GM23338 (cell line): ENCODE measurements around the gene TOR1B. TPM values are rescaled to one million over a fixed set of nuclear protein-coding genes. Genes with fewer than 3 reads are reported as not detected.

Experiments
- ATAC-seq: fragments of 200-7000 bp; cut with Tn5 transposase; 3 replicates; pipeline ENCODE4 v1.9.1; 2020
- DNase-seq: peaks from one replicate; pipeline ENCODE4 v3.0.0-alpha.2; 2015; ENCODE audit warnings: low spot score
- H2AFZ ChIP-seq: fragments of 200-600 bp; sonication (generic); 2 replicates; pipeline ENCODE4 v1.8.0; 2016; ENCODE audit warnings: antibody characterized with exemption, mild to moderate bottlenecking, moderate library complexity
- H3F3A ChIP-seq: fragments of 200-600 bp; sonication (generic); replicated peaks from 2 replicates; pipeline ENCODE4 v1.8.0; 2017; ENCODE audit warnings: antibody characterized with exemption, mixed run types, low read depth
- H3K27ac ChIP-seq: fragments of 200-600 bp; sonication (generic); 2 replicates; pipeline ENCODE4 v1.6.1; 2016; ENCODE audit warnings: low read depth
- H3K27me3 ChIP-seq: fragments of 200-600 bp; sonication (generic); 2 replicates; pipeline ENCODE4 v1.8.0; 2016; ENCODE audit warnings: mild to moderate bottlenecking, mixed run types, moderate library complexity; ENCODE audit not compliant: insufficient read depth
- H3K36me3 ChIP-seq: fragments of 200-600 bp; sonication (generic); 2 replicates; pipeline ENCODE4 v1.8.0; 2016; ENCODE audit warnings: mild to moderate bottlenecking; ENCODE audit not compliant: insufficient read depth
- H3K4me1 ChIP-seq: fragments of 200-600 bp; sonication (generic); 2 replicates; pipeline ENCODE4 v1.8.0; 2016; ENCODE audit warnings: mild to moderate bottlenecking, moderate library complexity; ENCODE audit not compliant: insufficient read depth
- H3K4me2 ChIP-seq: fragments of 200-600 bp; sonication (generic); 2 replicates; pipeline ENCODE4 v1.7.1; 2017; ENCODE audit warnings: mixed run types
- H3K4me3 ChIP-seq: fragments of 200-600 bp; sonication (generic); 2 replicates; pipeline ENCODE4 v1.6.1; 2016; ENCODE audit warnings: mixed run types
- H3K79me2 ChIP-seq: fragments of 200-600 bp; sonication (generic); replicated peaks from 2 replicates; pipeline ENCODE4 v1.8.0; 2017; ENCODE audit warnings: mild to moderate bottlenecking; ENCODE audit not compliant: insufficient read depth
- H3K9me2 ChIP-seq: fragments of 200-600 bp; sonication (generic); 2 replicates; pipeline ENCODE4 v1.8.0; 2017; ENCODE audit not compliant: insufficient read depth
- H4K20me1 ChIP-seq: fragments of 200-600 bp; sonication (generic); replicated peaks from 2 replicates; pipeline ENCODE4 v1.8.0; 2017; ENCODE audit warnings: mild to moderate bottlenecking; ENCODE audit not compliant: insufficient read depth
- H3K27ac Mint-ChIP-seq: 2 replicates; pipeline ENCODE4 v1.8.0; 2020; ENCODE audit warnings: inconsistent platforms, mild to moderate bottlenecking, moderate library complexity, mixed read lengths
- H3K27me3 Mint-ChIP-seq: 3 replicates; pipeline ENCODE4 v1.8.0; 2022; ENCODE audit warnings: low read depth, mild to moderate bottlenecking, moderate library complexity, mixed read lengths, inconsistent platforms; ENCODE audit not compliant: insufficient read depth, poor library complexity
- H3K36me3 Mint-ChIP-seq: 3 replicates; pipeline ENCODE4 v1.8.0; 2021; ENCODE audit warnings: low read depth, mild to moderate bottlenecking, inconsistent platforms, moderate library complexity, mixed read lengths
- H3K4me1 Mint-ChIP-seq: 3 replicates; pipeline ENCODE4 v1.8.0; 2020; ENCODE audit warnings: mild to moderate bottlenecking, inconsistent platforms, mixed read lengths
- H3K4me3 Mint-ChIP-seq: 3 replicates; pipeline ENCODE4 v1.8.0; 2021; ENCODE audit warnings: moderate library complexity, mild to moderate bottlenecking, inconsistent platforms, mixed read lengths
- H3K9me3 Mint-ChIP-seq: 3 replicates; pipeline ENCODE4 v1.8.0; 2020; ENCODE audit warnings: moderate library complexity, mild to moderate bottlenecking, inconsistent platforms, mixed read lengths
- CREB1 ChIP-seq: fragments of 250-450 bp; sonication (Bioruptor Pico); IDR thresholded peaks from 2 replicates; pipeline ENCODE4 v1.5.0; 2020; ENCODE audit warnings: low read depth, mild to moderate bottlenecking, moderate library complexity
- EZH2 ChIP-seq: fragments of 200-600 bp; sonication (generic); IDR thresholded peaks from one replicate; pipeline ENCODE4 v1.8.0; 2017; ENCODE audit warnings: antibody characterized with exemption, mild to moderate bottlenecking, low read depth; ENCODE audit not compliant: unreplicated experiment
- EZH2phosphoT487 ChIP-seq: fragments of 200-600 bp; sonication (generic); IDR thresholded peaks from one replicate; pipeline ENCODE4 v1.8.1; 2018; ENCODE audit warnings: antibody characterized with exemption; ENCODE audit not compliant: unreplicated experiment
- NANOG ChIP-seq: IDR thresholded peaks from 2 replicates; pipeline ENCODE4 v1.6.1; 2016; ENCODE audit warnings: antibody characterized with exemption, borderline replicate concordance
- STAT1 ChIP-seq: IDR thresholded peaks from one replicate; pipeline ENCODE4 v1.6.1; 2016; ENCODE audit warnings: antibody characterized with exemption; ENCODE audit not compliant: unreplicated experiment
- ZNF114 ChIP-seq: fragments of 250-450 bp; sonication (Bioruptor Pico); IDR thresholded peaks from 2 replicates; pipeline ENCODE4 v1.5.0; 2020; ENCODE audit warnings: mild to moderate bottlenecking, moderate library complexity
- polyA plus RNA-seq: library from polyadenylated mRNA; unstranded; fragments of >200 nt; fragmentation: Nextera tagmentation; extraction: Ambion mirVana; gene quantifications from 2 replicates; pipeline ENCODE4 v1.2.1, GENCODE V29; 2016
- total RNA-seq: library from RNA; depleted of rRNA; stranded (reverse); fragments of >200 nt; shearing (Covaris generic); gene quantifications from 2 replicates; pipeline ENCODE4 v1.2.3, GENCODE V29; 2014
- TF ChIP-seq, protein P1 (sequence below): IDR thresholded peaks from one replicate; pipeline ENCODE4 v1.6.1; 2018; ENCODE audit warnings: antibody characterized with exemption; ENCODE audit not compliant: unreplicated experiment

Gene TOR1B
- total and polyA plus RNA-seq, 2 experiments from 2014 or later = 10.6 to 42.4 TPM

DNA sequence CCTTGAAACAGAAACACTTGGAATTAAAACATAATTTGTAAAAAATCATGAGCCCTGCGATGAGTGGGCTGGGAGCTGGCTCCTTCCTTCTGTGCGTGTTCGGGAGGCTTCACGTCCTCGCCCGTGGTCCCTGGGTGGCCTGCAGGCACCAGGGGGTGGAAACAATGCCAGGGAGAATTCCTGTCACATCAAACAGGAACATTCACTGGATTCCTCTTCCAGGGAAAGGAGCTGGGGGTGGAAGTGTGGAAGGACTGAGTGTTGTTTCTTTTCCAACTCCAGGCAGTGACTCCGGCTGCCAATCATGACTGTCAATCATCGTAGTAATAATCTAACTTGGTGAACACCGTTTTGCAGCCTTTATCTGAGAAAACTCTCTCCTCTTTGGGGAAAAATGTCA lies 10.7 kb downstream of the TOR1B start (continued):
- TF ChIP-seq STAT1 = no peak
- no peak for TF ChIP-seq ZNF114
- TF ChIP-seq EZH2 = no peak
- TF ChIP-seq EZH2phosphoT487 = no peak

DNA sequence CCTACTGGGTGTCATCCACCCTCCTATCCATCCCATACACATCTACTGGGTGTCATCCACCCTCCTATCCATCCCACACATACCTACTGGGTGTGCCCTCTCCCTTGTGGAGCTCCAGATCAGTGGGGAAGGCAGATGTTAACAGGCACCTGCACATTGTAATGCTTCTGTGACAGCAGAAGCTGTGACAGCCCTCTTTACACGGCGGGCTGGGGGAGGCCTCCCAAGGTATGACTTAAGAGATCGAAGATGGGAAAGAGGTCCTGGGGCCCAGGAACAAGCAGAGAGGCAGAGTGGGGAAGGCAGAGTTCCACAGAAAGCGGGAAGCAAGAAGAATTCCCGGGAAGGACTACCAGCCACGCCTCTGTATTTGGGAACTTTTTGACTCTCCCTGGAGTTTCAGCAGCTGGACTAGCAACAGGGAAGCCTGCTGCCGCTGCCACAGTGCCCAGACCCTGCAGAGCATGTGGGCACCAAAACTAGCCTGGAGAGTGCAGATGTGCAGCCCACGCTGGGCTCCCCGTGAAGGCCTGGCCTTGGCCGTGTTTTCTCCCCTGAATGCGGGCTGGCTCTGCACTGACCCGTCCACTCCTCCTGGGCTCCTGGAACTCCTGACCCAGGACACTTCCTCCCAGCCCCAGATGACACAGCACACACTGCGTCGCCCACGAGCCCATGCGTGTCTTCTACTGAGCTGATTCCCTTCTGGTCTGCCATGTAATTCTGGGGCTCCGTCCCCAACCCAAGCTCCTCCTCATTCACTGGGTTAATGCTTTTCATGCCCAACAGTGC lies 11.6 kb downstream of the TOR1B start:
- Mint-ChIP-seq H3K9me3 (no peaks in the 10 kb centered on the region), H3K36me3 (peaks cover 65% of the 10 kb centered on the region), H3K4me3 (no peak overlapping the region), H3K4me1 (no peaks in the 10 kb centered on the region), H3K27ac (peak overlapping the region; percentile 50; the same call in 1 of the 2 replicates), H3K27me3 (peaks cover 12% of the 10 kb centered on the region)
- Histone ChIP-seq H3K9me2 (no peaks in the 10 kb centered on the region), H3K4me2 (no peak overlapping the region), H3K4me1 (no peaks in the 10 kb centered on the region), H3F3A (peaks cover 18% of the 10 kb centered on the region; the same call in 1 of the 2 replicates), H3K36me3 (peaks cover 5% of the 10 kb centered on the region; the same call in 1 of the 2 replicates), H3K4me3 (no peak overlapping the region), H4K20me1 (peaks cover 15% of the 10 kb centered on the region), H3K27ac (no peak overlapping the region), H3K27me3 (no peaks in the 10 kb centered on the region), H2AFZ (no peak overlapping the region), H3K79me2 (peaks cover 8% of the 10 kb centered on the region)
- ATAC-seq (no peak), DNase-seq (no peak)
- TF ChIP-seq CREB1 (CRISPR knock-in tag) (no peak), NANOG (no peak), EZH2 (no peak), STAT1 (no peak)
- TF ChIP-seq, protein P1, sequence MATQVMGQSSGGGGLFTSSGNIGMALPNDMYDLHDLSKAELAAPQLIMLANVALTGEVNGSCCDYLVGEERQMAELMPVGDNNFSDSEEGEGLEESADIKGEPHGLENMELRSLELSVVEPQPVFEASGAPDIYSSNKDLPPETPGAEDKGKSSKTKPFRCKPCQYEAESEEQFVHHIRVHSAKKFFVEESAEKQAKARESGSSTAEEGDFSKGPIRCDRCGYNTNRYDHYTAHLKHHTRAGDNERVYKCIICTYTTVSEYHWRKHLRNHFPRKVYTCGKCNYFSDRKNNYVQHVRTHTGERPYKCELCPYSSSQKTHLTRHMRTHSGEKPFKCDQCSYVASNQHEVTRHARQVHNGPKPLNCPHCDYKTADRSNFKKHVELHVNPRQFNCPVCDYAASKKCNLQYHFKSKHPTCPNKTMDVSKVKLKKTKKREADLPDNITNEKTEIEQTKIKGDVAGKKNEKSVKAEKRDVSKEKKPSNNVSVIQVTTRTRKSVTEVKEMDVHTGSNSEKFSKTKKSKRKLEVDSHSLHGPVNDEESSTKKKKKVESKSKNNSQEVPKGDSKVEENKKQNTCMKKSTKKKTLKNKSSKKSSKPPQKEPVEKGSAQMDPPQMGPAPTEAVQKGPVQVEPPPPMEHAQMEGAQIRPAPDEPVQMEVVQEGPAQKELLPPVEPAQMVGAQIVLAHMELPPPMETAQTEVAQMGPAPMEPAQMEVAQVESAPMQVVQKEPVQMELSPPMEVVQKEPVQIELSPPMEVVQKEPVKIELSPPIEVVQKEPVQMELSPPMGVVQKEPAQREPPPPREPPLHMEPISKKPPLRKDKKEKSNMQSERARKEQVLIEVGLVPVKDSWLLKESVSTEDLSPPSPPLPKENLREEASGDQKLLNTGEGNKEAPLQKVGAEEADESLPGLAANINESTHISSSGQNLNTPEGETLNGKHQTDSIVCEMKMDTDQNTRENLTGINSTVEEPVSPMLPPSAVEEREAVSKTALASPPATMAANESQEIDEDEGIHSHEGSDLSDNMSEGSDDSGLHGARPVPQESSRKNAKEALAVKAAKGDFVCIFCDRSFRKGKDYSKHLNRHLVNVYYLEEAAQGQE = no peak

DNA sequence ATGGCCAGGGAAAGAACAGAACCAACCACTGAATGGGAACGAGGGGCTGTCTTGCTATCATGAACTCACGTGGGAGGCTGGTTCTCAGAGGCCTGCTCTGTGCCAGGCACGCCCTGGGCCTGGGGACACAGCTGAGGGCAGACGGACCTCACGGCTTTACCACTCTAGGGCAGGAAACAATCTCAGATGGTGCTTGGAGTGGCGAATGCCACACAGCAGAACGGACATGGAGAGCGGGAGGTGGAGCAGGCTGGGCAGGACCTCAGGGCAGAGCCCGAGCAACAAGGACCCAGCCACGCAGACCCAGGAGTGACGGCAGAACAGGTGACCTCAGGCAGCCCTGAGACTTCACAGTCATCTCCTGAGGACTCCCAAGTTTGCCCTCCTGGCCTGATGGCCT lies 12.3 kb downstream of the TOR1B start:
- peaks cover 18% of the 10 kb centered on the region; the same call in 1 of the 2 replicates for H3F3A ChIP-seq
- H3K4me3 Mint-ChIP-seq = no peak overlapping the region
- no peaks in the 10 kb centered on the region for H3K9me3 Mint-ChIP-seq
- H3K4me1 ChIP-seq = no peaks in the 10 kb centered on the region
- no peak overlapping the region for H3K4me3 ChIP-seq
- H3K27ac Mint-ChIP-seq = peak overlapping the region; percentile 50; the same call in 1 of the 2 replicates
- peaks cover 15% of the 10 kb centered on the region for H4K20me1 ChIP-seq
- peaks cover 62% of the 10 kb centered on the region for H3K36me3 Mint-ChIP-seq
- TF ChIP-seq NANOG = no peak
- no peak overlapping the region for H2AFZ ChIP-seq
- H3K4me2 ChIP-seq = no peak overlapping the region
- no peak overlapping the region for H3K27ac ChIP-seq
- H3K36me3 ChIP-seq = peaks cover 7% of the 10 kb centered on the region; the same call in 1 of the 2 replicates
- H3K79me2 ChIP-seq = peaks cover 8% of the 10 kb centered on the region
- ATAC-seq (no peak), DNase-seq (no peak)
- H3K4me1 Mint-ChIP-seq = no peaks in the 10 kb centered on the region
- peaks cover 12% of the 10 kb centered on the region for H3K27me3 Mint-ChIP-seq
- H3K27me3 ChIP-seq = no peaks in the 10 kb centered on the region
- no peaks in the 10 kb centered on the region for H3K9me2 ChIP-seq
